UCSD-AML1 (cell line): ENCODE data around the gene CMTM1.
"Not testable (repeated sequence)": the region's sequence is repeated elsewhere in the genome, so short reads cannot be mapped to it uniquely, and the experiment has no call there.

ENCODE experiments used
- DNase-seq: peaks from one replicate; lab custom pipeline; 2025; ENCODE audit not compliant: unreplicated experiment; lab: John Stamatoyannopoulos, UW

CMTM1 gene

GRCh38 chr16:66588981-66589713, 22.9 kb downstream of the CMTM1 start:
- peak; percentile 76 for DNase-seq

- no peak for DNase-seq
These were observed 24.1 kb downstream of the CMTM1 start for GRCh38 chr16:66590322-66590721.

GRCh38 chr16:66591018-66591417, 24.8 kb downstream of the CMTM1 start:
- no peak for DNase-seq

DNA sequence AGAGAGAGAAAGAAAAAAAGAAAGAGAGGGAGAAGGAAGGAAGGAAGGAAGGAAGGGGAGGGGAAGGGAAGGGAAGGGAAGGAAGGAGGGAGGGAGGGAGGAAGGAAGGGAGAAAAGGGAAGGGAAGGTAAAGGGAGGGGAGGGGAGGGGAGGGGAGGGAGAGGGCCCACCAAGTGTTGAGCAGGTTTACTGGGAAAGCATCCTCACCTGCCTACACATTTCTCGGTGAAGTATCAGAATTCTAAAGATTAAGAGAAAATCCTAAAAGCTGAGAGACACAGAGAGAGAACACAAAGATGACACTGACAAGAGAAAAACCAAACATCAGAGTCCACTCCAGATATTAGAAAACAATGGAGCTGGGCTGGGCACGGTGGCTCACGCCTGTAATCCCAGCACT, 26.0 kb downstream of the CMTM1 start:
- no peak for DNase-seq

GRCh38 chr16:66592814-66593213, 26.6 kb downstream of the CMTM1 start:
- no peak for DNase-seq

- DNase-seq: no peak
These were observed 28.5 kb downstream of the CMTM1 start for GRCh38 chr16:66594739-66595138.

GRCh38 chr16:66596559-66596958, 30.3 kb downstream of the CMTM1 start:
- not testable (repeated sequence) for DNase-seq

- no peak for DNase-seq
These were observed 31.0 kb downstream of the CMTM1 start for GRCh38 chr16:66596986-66597848.

GRCh38 chr16:66598111-66598510, 31.9 kb downstream of the CMTM1 start:
- peak; percentile 51 for DNase-seq

DNA sequence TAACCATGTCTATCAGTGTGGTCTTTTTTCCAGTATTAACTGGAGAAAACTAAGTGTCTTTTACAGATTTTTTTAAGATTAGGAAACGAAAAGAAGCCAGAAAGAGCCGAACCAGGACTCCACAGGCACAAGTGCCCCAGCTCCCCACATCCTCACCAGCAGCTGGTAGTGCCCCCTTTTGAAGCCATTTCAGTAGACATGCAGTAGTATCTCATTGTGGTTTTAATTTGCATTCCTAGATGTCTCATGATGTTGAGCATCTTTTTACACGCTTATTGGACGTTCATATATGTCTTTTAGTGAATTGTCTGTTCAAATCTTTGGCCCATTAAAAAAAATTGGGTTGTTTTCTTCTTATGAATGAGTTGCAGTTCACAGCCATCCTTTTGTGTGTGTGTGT, 33.5 kb downstream of the CMTM1 start:
- DNase-seq: no peak

DNA sequence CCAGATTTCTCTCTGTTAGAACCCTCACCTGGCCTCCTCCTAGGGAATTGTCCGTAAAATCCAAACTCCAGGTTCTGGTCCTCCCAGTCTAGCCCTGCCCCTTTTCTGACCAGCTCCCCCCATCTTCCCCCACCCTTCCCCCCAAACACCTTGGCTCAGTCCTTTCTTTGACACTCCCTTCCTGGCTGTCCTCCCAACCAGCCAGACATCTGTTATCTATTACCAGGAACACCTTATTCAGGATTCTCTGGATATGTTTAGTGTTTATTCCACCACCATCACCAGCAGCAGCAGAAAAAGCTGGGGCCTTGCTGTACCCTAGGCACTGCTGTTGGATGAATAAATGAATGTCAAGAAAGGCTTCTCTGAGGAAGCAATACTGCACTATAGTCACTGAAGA, 34.2 kb downstream of the CMTM1 start:
- DNase-seq: no peak

DNA sequence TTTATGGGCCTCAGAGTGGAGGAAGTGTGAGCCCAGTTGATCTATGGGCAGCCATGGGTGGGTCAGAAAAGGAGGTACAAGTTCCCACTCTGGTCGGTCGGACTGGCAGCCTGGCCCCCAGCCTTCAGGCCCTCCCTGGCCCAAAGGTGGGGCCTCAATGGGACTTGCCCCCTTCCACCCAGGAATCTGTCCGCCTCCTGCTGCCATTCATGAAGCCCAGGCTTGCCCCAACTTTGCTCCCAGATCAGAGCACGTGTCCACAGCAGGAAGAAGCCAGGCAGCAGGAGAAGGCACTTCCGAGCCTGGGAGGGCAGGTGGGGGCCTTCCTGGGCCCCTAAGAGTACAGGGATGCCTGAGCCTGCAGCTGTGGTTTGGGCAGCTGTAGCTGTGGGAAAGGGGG, 35.2 kb downstream of the CMTM1 start:
- no peak for DNase-seq

DNA sequence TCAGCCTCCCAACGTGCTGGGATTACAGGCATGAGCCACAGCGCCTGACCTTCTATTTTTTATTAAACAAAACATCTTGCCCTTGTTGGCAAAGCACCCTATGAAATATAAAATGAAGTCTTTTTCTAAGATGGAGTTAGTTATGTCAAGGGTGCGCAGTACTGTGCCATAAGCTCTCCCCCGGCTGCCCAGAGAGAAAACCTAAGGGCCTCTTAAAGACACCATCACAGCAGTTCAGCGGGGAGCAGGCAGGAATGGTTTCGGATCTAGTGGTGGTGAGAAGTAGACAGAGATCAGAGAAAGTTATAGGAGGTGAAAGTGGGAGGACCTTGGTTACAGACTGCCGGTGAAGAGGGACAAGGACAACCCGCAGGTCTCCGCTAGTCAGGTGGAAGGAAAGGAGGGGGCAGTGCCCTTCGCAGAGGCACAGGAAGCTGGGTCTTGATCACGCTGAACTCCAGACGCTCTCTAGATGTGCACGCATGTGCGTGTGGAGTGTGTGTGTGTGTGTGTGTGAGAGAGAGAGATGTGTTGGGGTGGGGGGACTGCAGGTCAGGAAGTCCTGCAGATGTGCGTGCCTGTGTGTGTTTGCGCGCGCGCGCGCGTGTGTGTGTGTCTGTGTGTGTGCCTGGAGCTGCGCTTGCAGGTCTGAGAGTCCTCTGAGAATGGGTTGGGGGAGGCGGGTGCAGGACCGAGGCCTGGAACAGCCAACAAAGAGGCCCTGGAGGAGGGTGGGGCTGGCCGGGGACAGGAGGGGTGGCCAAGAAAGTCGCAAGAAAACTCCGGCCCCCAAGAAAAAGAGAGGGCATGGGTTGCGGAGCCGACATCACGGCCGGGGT, 37.5 kb downstream of the CMTM1 start:
- DNase-seq: peak; percentile 82

DNA sequence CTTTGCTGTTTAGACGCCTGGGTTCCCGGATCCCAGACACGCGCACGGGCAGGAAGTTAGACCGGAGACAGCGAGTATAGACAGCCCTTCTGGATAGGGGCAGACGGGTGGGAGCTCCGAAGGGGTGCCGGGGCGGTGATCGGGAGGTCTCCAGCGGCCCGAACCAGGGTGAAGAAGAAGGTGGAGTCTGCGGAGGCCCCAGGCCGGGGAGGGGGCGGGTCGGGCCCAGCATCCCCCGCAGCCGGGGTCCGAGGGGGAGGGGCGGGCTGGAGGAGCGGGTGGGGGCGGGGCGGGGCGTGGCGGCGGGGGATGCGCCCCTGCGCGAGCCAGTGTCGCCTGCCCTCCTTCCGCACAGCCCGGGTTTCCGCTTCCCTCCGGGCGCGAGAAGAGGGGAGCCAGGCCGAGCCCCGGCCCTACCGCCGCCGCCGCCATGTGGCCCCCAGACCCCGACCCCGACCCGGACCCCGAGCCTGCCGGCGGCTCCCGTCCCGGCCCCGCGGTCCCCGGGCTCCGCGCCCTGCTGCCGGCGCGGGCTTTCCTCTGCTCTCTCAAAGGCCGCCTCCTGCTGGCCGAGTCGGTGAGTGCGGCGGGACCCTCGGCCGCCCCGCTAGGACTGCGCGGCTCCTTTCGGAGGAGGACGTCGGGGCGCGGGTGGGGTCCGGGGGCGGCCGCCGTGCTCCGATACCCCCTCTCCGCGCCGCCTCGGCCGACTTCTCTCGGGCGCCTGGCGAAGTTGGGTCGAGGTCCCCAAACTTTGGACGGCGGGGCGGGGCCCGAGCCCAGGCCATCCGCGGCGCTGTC, 38.3 kb downstream of the CMTM1 start, which contains the start of gene CMTM3:
Gene CMTM3 (plus strand): TSS at position 329 of the 801 bp plus-strand sequence. CDS start 102 bp downstream, at position 431.
- DNase-seq: peak; percentile 83

GRCh38 chr16:66605177-66605978, 39.1 kb downstream of the CMTM1 start:
- DNase-seq: peak; percentile 76

DNA sequence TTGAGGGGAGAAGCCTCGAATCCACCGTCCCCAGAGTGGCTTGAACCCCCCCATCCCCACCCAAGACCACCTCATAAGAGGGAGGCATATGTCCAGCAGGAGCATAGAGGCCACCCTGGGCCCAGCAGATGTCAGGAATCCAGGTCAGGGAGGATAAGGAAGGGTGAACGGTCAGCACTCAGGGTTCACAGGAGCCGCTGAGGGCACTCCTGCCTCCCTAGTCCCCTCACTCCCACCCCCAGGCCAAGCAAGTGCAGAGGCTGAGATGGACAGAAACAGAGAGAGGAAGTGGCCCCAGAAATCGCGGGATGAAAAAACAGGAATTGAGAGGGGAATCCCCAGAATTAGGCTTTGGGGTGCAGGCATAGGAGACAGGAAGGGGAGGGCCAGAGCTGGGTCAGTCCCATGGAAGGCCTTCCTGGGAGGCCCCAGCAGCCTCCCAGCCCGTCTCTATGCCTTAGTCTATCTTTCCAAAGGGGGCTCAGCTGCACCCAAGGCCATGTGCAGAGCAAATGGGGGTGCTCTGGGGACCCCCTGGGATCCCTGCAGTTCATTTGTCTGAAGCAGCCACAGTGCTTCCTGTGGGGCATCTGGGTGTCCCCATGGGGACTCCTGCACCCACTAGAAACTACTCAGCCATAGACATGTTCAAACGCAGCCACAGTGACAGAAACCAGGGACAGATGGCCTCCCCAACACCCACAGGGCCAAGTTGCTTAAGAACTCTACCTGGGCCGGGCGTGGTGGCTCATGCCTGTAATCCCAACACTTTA, 39.9 kb downstream of the CMTM1 start:
- DNase-seq: peak; percentile 41

GRCh38 chr16:66608241-66609138, 42.3 kb downstream of the CMTM1 start:
- DNase-seq: peak; percentile 87

DNA sequence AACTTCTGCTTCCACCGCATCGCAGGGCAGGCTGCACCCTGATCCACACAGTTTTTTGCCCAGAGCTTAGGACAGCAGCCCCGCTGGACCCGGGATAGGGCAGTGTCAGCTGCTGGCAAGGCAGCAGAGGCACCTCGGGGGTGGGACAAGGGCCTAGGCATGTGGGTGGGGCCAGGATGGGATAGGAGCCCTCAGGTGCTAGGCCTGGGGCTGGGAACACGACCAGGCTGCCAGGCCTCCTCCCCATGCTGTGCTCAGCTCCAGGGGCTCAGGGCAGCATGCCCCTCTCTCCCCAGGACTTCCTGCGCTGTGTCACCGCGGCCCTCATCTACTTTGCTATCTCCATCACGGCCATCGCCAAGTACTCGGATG, 42.9 kb downstream of the CMTM1 start:
- DNase-seq: no peak
